ENCODE measurements around the gene AGBL4. TPM values are rescaled to one million over a fixed set of nuclear protein-coding genes. Genes with fewer than 3 reads are reported as not detected.

AGBL4 gene
- total and polyA plus RNA-seq, 9 of the 15 experiments (the other 6 are each of a cell fraction or from before 2014, with no cell fraction given): 0.11 TPM; not detected in 7

GRCh38 chr1:48530727-48531351 lies 1492.9 kb downstream of the AGBL4 start (continued):
- TF ChIP-seq NKRF (IDR thresholded peaks at IDR 0.05; ENCODE audit: borderline replicate concordance): no peak
- TF ChIP-seq CTCF (IDR thresholded peaks at IDR 0.05 in 2 of 3, conservative IDR thresholded peaks at IDR 0.05 in 1 of 3; ENCODE audit: insufficient read depth in 2 of 3, low read depth in 1 of 3, low read length in 3 of 3): peak; percentile 80 to 93 (median 81)
- TF ChIP-seq L3MBTL2 (IDR thresholded peaks at IDR 0.05): no peak
- TF ChIP-seq LCOR (CRISPR knock-in tag; IDR thresholded peaks at IDR 0.05): 0 out of 2 replicates have a peak, but pooled peaks have one; percentile 54
- TF ChIP-seq TFAP4 (CRISPR knock-in tag; IDR thresholded peaks at IDR 0.05; ENCODE audit: borderline replicate concordance): peak; percentile 61
- TF ChIP-seq GABPB1 (CRISPR knock-in tag; IDR thresholded peaks at IDR 0.05): no peak
- TF ChIP-seq HNRNPUL1 (IDR thresholded peaks at IDR 0.05; ENCODE audit: low read length): no peak
- no peak for TF ChIP-seq CBX1 (IDR thresholded peaks at IDR 0.05; ENCODE audit: low read depth)
- TF ChIP-seq ESRRA (IDR thresholded peaks at IDR 0.05; ENCODE audit: borderline replicate concordance, low read depth): 0 out of 2 replicates have a peak, but pooled peaks have one; percentile 20
- no peak for TF ChIP-seq ESRRB (CRISPR knock-in tag; IDR thresholded peaks at IDR 0.05; ENCODE audit: borderline replicate concordance)
- TF ChIP-seq HNRNPLL (IDR thresholded peaks at IDR 0.05; ENCODE audit: low read depth, low read length, poor library complexity, severe bottlenecking): no peak
- no peak for TF ChIP-seq MEF2A (IDR thresholded peaks at IDR 0.05; ENCODE audit: control insufficient read depth, low read depth, low read length)
- TF ChIP-seq RBM34 (IDR thresholded peaks at IDR 0.05; ENCODE audit: borderline replicate concordance, insufficient read depth, low read length): no peak
- TF ChIP-seq LARP7 (IDR thresholded peaks at IDR 0.05): no peak
- TF ChIP-seq NR3C1 (CRISPR knock-in tag; IDR thresholded peaks at IDR 0.05): no peak; the same call in 1 of the 2 replicates
- TF ChIP-seq HMGXB4 (CRISPR knock-in tag; IDR thresholded peaks at IDR 0.05): no peak
- TF ChIP-seq NELFE (IDR thresholded peaks at IDR 0.05; ENCODE audit: insufficient read depth, insufficient read length): no peak
- TF ChIP-seq XRCC5 (IDR thresholded peaks at IDR 0.05; ENCODE audit: low read depth, low read length): 0 out of 2 replicates have a peak, but pooled peaks have one; percentile 41
